M059J (cell line): ENCODE data around the gene MIPEP. TPM values are rescaled to one million over a fixed set of nuclear protein-coding genes. Genes with fewer than 3 reads are reported as not detected.
"Not testable (repeated sequence)": the region's sequence is repeated elsewhere in the genome, so short reads cannot be mapped to it uniquely, and the experiment has no call there.

Experiments used
- DNase-seq: peaks from one replicate; pipeline ENCODE4 v3.0.0-alpha.2; 2012; ENCODE audit warnings: low read depth
- total RNA-seq: library from RNA; depleted of rRNA; stranded (reverse); fragments of >200 nt; shearing (Covaris generic); gene quantifications from 2 replicates; pipeline ENCODE4 v1.2.3, GENCODE V29; 2014

Gene MIPEP
- total RNA-seq, 1 experiment from 2014 or later: 11.5 TPM

GRCh38 chr13:23889615-23890607 lies 711 bp upstream of the MIPEP start:
- peak; percentile 31 for DNase-seq

GRCh38 chr13:23884361-23884760 lies 4.8 kb downstream of the MIPEP start:
- DNase-seq: not testable (repeated sequence)

GRCh38 chr13:23883255-23883654 lies 5.9 kb downstream of the MIPEP start:
- DNase-seq: no peak

DNA sequence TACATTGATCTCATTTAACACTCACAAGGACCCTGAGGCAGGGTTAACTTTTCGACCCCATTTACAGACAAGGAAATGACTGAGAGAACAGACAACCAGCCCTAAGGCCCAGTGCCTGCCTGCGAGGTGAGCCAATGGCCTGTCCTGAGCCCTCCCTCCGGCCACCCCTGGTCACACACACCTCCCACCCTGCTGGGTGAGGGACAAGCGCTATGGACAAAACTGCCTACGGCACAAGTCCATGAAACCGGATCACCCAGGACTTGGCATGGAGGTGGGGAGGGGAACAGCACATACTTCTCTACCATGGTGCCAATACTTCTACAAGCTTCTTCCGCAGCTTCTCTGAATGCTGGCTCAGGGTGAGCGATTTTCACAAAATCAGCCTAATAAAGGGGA lies 7.8 kb downstream of the MIPEP start:
- not testable (repeated sequence) for DNase-seq

- DNase-seq: not testable (repeated sequence)
Measured at GRCh38 chr13:23880493-23881401, 8.5 kb downstream of the MIPEP start.

GRCh38 chr13:23877286-23877685 lies 11.9 kb downstream of the MIPEP start:
- no peak for DNase-seq

DNA sequence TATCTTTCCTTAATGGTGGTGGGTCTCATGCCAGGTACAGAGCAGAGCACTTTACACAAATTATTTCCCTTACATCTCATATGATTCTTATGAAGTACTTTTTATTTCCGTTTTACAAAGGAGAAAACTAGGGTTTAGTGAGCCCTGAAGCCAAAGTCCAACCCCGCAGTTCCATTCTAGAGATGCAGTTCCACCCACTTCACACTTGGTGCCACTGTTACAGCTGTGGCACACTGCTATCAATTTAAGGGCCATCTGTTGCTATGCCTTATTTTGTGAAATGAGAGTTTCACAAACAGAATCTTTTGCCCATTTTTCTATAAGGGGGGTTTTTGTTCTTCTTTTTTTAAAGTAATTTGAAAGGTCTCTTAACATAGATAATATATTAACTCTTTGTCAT lies 12.9 kb downstream of the MIPEP start:
- DNase-seq: peak; percentile 12

DNA sequence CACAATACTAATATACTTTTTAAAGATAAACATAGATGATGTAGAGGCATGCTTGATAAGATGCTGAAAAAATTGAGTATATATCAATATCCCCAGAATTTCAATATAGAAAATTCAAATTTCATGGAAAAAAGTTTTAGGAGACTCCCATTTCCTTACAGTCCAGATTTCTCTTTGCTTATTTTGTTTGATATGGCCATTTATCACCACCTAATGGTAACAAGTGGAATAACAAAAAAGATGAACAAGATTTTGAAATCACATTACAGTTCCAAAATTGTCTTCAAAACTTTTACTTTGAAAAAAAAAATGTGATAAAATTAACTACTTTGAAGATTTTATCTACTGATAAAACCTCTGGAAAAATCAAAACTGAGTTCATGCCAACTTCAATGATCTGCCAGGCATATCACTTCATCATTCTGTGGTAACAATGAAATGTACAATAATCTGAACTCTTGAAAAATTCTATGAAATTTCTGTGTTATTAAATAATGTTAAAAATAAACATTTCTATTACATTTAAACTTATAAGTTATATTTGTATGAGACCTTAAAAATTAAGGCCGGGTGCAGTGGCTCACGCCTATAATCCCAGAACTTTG lies 17.5 kb downstream of the MIPEP start:
- peak; percentile 42 for DNase-seq

DNA sequence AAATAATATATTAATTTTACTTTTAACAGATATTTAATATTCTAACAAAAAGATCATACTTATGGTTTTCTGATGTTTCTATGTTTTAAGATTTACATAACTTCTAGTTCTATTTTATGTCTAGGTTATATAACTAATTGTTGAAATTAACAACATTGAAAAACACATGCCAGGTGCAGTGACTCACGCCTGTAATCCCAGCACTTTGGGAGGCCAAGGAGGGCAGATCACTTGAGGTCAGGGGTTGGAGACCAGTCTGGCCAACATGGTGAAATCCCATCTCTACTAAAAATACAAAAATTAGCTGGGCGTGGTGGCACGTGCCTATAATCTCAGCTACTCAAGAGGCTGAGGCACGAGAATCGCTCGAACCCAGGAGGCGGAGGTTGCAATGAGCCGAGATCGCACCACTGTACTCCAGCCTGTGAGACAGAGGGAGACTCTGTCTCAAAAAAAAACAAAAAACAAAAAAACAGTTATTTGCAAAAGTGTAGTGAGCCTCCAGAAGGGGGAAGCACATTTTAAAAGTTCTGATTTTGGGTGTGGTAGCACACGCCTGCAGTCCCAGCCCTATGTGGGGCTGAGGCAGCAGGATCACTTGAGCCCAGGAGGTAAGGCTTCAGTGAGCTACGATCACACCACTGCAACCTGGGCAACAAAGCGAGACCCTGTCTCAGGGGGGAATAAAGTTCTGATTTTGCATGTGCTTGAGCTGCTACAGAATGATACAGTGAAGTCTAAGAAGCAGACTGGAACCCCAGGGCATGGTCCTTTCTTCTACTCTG lies 18.7 kb downstream of the MIPEP start:
- no peak for DNase-seq

DNA sequence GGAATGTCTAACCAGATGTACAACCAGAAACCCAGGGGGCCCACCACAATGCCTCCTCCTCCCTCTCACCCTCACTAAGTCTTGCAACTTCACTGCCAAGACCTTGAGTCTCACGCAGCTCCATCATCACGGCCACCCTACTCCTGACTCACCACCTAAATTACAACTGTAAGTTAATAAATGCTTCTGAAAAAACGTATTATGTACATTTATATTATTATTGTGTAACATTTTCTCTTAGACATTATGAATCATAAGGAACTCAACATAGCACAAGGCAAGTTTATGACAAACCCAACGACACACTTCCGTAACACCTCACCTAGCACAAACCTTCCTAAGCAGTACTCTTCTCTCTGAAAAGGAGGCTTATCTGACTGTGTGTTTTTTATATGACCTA lies 20.7 kb downstream of the MIPEP start:
- DNase-seq: no peak

GRCh38 chr13:23867027-23867491 lies 22.1 kb downstream of the MIPEP start:
- DNase-seq: peak; percentile 40

GRCh38 chr13:23866420-23867026 lies 22.7 kb downstream of the MIPEP start:
- no peak for DNase-seq

DNA sequence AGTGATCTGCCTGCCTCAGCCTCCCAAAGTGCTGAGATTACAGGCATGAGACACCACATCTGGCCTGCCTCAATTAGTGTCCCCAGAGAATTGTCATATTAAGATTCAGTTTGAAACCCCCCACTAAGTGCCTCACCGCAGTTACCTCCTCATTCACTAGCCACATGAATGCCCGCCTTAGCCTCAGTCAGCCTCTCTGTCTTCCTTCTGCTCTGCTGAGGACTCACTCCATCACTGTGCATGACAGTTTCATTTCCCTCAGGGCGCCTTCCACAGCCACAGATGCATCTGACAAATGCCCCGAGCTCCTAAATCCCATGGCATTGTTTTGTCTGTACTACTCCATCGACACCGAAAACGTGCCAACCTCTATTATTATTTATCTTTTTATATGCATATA lies 23.3 kb downstream of the MIPEP start:
- no peak for DNase-seq

GRCh38 chr13:23865026-23865425 lies 24.2 kb downstream of the MIPEP start:
- DNase-seq: no peak

DNA sequence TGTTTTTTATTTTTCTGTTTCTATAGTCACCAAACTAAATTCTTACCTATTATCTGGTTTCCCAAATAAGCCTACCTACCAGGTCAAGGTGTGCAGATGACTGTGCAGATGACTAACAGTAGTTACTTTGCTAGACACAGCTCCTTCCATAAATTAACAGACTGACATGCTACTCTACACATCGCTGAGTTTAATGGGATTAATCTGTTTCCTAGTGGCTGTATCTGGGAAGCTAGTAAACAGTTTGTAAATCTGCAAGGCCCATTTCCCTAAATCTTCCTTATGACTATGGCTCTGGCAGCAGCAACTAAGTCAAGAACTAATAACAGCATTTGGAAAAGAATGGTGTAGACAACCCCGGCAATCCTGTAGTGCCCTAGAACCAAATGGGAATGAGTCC lies 27.9 kb downstream of the MIPEP start:
- no peak for DNase-seq

DNA sequence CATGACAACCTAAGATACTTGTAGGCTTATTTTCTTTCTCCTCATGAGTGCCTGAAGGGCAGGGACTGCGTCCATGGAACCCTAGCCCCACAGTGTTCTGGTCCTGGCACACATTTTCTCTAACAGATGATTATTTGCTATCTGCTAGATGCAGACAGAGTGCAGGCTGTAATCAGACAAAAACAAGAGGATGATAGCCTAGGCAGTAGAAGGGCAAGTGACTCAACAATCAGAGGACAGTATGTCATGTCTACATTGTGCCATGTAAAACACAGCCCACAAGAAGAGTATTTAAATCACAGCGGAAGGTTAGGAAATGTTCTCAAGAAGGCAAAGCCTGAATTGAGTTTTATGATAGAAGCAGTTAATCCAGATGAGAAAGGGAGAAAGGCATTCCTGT lies 29.3 kb downstream of the MIPEP start:
- DNase-seq: no peak

DNA sequence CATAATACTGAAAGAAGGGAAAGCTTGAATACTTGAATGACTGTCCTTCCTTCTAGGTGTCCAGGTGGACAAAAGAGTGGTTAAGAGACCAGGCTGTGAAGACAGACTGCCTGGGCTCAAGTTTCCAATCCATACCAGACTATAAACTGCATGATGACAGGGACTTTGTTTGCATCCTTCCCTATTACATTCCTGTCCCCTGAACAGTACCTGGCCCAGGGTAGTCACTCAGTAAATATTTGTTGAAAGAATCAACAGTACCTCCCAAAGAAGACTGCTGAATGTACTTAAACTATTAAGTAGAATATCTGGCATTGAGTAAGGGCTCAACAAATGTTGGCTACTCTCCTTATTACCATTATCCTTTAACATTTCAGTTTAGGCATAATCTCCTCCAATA lies 29.7 kb downstream of the MIPEP start:
- DNase-seq: no peak

GRCh38 chr13:23858546-23858945 lies 30.7 kb downstream of the MIPEP start:
- no peak for DNase-seq

DNA sequence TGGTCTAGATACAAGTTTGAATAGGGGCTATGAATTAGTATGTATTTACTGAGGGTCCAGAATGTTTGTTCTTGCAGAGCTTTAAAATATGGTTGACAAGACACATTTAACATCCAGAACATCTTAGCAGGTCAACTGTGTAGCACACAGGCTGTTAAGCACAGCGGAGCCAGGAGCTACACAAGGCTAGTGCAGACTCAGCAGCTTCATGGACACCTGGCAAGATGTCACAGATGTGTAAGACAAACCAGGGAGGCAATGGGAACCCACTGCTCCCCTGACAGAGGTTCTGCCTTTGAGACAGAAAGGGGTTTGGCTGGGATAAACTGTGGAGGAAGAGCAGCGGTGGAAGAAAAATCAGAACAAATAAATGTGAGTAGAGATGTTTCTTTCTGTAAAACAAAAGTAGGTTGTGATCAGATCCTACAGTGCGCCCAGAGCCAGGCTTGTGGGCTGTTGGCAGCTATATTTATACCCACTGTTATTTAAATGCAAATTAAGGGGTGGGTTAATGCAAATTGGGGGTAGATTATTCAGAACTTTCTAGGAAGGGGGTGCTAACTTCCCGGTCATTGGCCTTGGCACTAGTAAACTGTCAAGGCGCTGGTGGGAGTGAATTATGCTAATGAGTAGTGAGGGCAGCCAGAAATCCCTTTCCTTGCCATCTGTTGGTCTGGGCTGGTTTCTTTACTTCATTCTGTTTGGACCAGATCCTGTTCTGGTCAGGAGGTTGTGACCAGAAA lies 33.0 kb downstream of the MIPEP start:
- no peak for DNase-seq

DNA sequence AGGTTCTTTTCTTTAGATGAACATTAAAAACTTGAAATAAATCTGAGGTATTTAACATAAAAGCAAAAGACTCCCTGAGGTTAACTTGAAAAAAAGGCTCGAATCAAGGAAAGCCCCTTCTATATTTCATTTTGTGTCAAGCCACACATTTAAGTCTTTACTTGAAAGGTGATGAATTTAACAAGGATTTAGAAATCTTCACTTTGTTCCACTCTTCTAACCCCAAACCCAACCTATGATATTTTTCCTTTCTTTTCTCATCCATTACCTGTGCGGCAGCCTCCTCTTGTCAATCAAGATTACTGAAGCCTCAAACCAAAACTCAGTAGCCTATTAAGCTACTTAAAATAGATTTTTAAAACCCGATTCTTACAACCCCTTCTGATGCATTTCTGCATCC lies 33.8 kb downstream of the MIPEP start:
- DNase-seq: no peak
